Stimulated activated CD8-positive, alpha-beta memory T cell treated with anti-CD3 and anti-CD28 coated beads, Interleukin-15, amount 100 ng/mL, for 48 hours (primary cell): ENCODE data around the gene IL17REL.

Experiments
- DNase-seq, 2 donors: peaks; one replicate each; pipeline ENCODE4 v3.0.0-alpha.2; 2020; ENCODE audit warnings: low read depth in 2 of 2

Gene IL17REL

DNA sequence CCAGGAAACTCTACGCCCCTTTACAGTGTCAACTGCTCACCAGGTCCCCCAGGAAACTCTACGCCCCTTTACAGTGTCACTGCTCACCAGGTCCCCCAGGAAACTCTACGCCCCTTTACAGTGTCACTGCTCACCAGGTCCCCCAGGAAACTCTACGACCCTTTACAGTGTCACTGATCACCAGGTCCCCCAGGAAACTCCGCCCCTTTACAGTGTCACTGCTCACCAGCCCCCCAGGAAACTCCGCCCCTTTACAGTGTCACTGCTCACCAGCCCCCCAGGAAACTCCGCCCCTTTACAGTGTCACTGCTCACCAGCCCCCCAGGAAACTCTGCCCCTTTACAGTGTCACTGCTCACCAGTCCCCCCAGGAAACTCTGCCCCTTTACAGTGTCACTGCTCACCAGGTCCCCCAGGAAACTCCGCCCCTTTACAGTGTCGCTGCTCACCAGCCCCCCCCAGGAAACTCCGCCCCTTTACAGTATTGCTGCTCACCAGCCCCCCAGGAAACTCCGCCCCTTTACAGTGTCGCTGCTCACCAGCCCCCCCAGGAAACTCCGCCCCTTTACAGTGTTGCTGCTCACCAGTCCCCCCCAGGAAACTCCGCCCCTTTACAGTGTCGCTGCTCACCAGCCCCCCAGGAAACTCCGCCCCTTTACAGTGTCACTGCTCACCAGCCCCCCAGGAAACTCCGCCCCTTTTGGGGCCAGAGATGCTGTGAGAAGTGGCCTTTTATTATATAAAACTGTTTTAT, 67.3 kb downstream of the IL17REL start:
- peak in 1 of 2 donors; percentile 55 for DNase-seq
